Left ventricle myocardium inferior (tissue), 1 donor: Measurements from ENCODE around the gene EFHD1. TPM values are rescaled to one million over a fixed set of nuclear protein-coding genes. Genes with fewer than 3 reads are reported as not detected.

Experiments
- DNase-seq: peaks from one replicate; pipeline ENCODE4 v3.0.0-alpha.2; 2020
- H3K27ac ChIP-seq: fragments of 200-600 bp; replicated peaks from 2 replicates; pipeline ENCODE4 v1.8.0; 2021
- H3K27me3 ChIP-seq: fragments of 200-600 bp; 2 replicates; pipeline ENCODE4 v1.8.0; 2021; ENCODE audit warnings: low read depth
- H3K36me3 ChIP-seq: fragments of 200-600 bp; 2 replicates; pipeline ENCODE4 v1.8.0; 2021
- H3K4me1 ChIP-seq: fragments of 200-600 bp; 2 replicates; pipeline ENCODE4 v1.8.0; 2021
- H3K4me3 ChIP-seq: fragments of 200-600 bp; 2 replicates; pipeline ENCODE4 v1.8.0; 2021; ENCODE audit warnings: mild to moderate bottlenecking, moderate library complexity
- H3K9me3 ChIP-seq: fragments of 200-600 bp; replicated peaks from 2 replicates; pipeline ENCODE4 v1.8.0; 2021
- intact Hi-C: fragments of 100-400 bp; cut with micrococcal nuclease; formaldehyde crosslinking; loops from one replicate; pipeline ENCODE4 v1.11.0; 2022
- total RNA-seq: library from RNA; stranded (reverse); fragmentation: NEBNext Ultra II Directional; extraction: Animal tissue kit (Norgen Biotek cat#: 25700); gene quantifications from one replicate; pipeline ENCODE4 v1.2.1, GENCODE V29; 2021
- TF ChIP-seq, protein P1 (sequence below): fragments of 200-600 bp; IDR thresholded peaks from 2 replicates; pipeline ENCODE4 v1.8.0; 2021; ENCODE audit warnings: antibody characterized with exemption, mild to moderate bottlenecking, borderline replicate concordance
- donor health status: DM: no; HTN: yes; CAD: no; lungs with severe emphysema.

The EFHD1 gene
- total RNA-seq, 1 donor from 2014 or later: 29.7 TPM

DNA sequence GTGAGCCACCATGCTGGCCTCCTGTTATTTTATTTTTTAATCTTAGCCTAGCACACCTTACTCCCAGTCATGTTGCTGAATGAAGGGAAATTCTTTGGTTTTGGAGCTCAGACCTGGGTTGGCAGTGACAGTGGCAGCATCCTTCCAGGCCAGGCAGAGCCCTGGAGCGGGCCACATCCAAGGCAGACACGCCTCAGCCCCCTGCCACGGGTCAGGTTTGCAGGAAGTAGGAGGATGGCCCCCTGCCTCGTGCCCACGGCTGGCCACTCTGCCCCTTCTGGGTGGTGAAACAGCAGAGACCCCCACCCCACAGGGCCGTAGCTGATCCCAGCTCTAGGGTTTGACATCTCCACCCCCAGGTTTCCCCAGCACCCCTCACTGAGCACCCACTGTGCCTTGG is 11.7 kb downstream of the EFHD1 start:
- no peak for DNase-seq
- Histone ChIP-seq H3K27ac (no peak overlapping the region), H3K4me1 (peaks cover 24% of the 10 kb centered on the region), H3K27me3 (no peaks in the 10 kb centered on the region), H3K9me3 (no peaks in the 10 kb centered on the region), H3K4me3 (no peak overlapping the region), H3K36me3 (no peaks in the 10 kb centered on the region)
- TF ChIP-seq, protein P1, sequence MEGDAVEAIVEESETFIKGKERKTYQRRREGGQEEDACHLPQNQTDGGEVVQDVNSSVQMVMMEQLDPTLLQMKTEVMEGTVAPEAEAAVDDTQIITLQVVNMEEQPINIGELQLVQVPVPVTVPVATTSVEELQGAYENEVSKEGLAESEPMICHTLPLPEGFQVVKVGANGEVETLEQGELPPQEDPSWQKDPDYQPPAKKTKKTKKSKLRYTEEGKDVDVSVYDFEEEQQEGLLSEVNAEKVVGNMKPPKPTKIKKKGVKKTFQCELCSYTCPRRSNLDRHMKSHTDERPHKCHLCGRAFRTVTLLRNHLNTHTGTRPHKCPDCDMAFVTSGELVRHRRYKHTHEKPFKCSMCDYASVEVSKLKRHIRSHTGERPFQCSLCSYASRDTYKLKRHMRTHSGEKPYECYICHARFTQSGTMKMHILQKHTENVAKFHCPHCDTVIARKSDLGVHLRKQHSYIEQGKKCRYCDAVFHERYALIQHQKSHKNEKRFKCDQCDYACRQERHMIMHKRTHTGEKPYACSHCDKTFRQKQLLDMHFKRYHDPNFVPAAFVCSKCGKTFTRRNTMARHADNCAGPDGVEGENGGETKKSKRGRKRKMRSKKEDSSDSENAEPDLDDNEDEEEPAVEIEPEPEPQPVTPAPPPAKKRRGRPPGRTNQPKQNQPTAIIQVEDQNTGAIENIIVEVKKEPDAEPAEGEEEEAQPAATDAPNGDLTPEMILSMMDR: no peak
- intact Hi-C loops: no loop called here

DNA sequence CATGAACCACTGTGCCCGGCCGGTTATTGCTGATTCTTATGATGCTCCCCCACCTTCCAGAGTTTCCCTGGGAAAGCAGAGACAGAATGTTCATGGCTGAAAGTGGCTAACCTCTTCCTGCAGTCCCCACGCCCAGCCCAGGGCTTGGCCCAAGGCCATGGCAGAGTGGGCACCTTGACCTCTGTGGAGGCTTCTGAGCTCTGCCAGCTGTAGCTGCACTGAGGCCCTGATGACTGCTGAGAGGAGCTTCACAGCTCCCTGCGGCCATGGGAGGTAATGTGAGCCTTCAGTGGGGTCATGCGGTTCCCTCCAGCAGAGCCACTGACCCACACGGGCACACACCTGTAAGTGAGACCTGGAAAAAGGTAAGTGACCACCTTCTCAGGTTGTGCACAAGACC is 13.3 kb downstream of the EFHD1 start:
- TF ChIP-seq, protein P1: no peak
- H3K27ac ChIP-seq: peak overlapping the region; percentile 2
- H3K4me1 ChIP-seq: peaks cover 22% of the 10 kb centered on the region
- H3K36me3 ChIP-seq: no peaks in the 10 kb centered on the region
- H3K4me3 ChIP-seq: no peak overlapping the region
- H3K27me3 ChIP-seq: no peaks in the 10 kb centered on the region
- DNase-seq: no peak
- no peaks in the 10 kb centered on the region for H3K9me3 ChIP-seq
- intact Hi-C loops: no loop called here

GRCh38 chr2:232647261-232647660 is 13.9 kb downstream of the EFHD1 start:
- Histone ChIP-seq H3K36me3 (no peaks in the 10 kb centered on the region), H3K27ac (peak overlapping the region; percentile 2), H3K27me3 (no peaks in the 10 kb centered on the region), H3K4me1 (peaks cover 27% of the 10 kb centered on the region), H3K9me3 (no peaks in the 10 kb centered on the region), H3K4me3 (no peak overlapping the region)
- TF ChIP-seq, protein P1: no peak
- intact Hi-C loops: no loop called here
- peak; percentile 20 for DNase-seq

GRCh38 chr2:232649033-232649432 is 15.6 kb downstream of the EFHD1 start:
- intact Hi-C loops: no loop called here
- H3K27ac ChIP-seq: no peak overlapping the region
- H3K27me3 ChIP-seq: no peaks in the 10 kb centered on the region
- H3K4me1 ChIP-seq: peaks cover 33% of the 10 kb centered on the region
- no peak for DNase-seq
- no peaks in the 10 kb centered on the region for H3K36me3 ChIP-seq
- H3K4me3 ChIP-seq: no peak overlapping the region
- TF ChIP-seq, protein P1: no peak
- no peaks in the 10 kb centered on the region for H3K9me3 ChIP-seq

GRCh38 chr2:232652505-232652851 is 19.1 kb downstream of the EFHD1 start:
- peaks cover 29% of the 10 kb centered on the region for H3K4me1 ChIP-seq
- H3K27me3 ChIP-seq: no peaks in the 10 kb centered on the region
- peak overlapping the region; percentile 7 for H3K27ac ChIP-seq
- H3K36me3 ChIP-seq: no peaks in the 10 kb centered on the region
- H3K9me3 ChIP-seq: no peaks in the 10 kb centered on the region
- no peak for DNase-seq
- intact Hi-C loops: no loop called here
- TF ChIP-seq, protein P1: no peak
- no peak overlapping the region for H3K4me3 ChIP-seq

DNA sequence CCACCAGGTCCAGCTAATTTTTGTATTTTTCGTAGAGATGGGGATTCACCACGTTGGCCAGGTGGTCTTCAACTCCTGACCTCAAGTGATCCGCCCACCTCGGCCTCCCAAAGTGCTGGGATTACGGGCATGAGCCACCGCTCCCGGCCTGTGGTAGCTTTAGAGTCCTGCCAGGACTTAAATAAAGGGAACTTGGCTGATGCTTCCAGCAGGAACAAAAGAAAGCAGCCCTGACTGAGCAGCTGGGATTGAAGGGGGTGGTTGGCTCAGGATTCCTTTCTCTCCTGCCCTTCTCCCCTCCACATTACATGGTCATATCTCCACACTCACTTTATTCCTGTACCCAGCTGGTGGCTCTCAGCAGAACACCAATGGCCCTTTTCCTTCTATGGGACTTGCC is 20.0 kb downstream of the EFHD1 start:
- no peak for DNase-seq
- Histone ChIP-seq H3K9me3 (no peaks in the 10 kb centered on the region), H3K27ac (no peak overlapping the region), H3K36me3 (no peaks in the 10 kb centered on the region), H3K4me3 (no peak overlapping the region), H3K4me1 (peaks cover 26% of the 10 kb centered on the region), H3K27me3 (no peaks in the 10 kb centered on the region)
- TF ChIP-seq, protein P1: no peak
- intact Hi-C loops: no loop called here
